ENCODE results near the gene MPPED1.

The MPPED1 gene

GRCh38 chr22:43443152-43443471 lies 31.3 kb downstream of the MPPED1 start:
- Histone ChIP-seq H4K20me1 (peaks cover 0 to 22% (median 0%) of the 10 kb centered on the region in 11 experiments; a peak in 4 of 22 replicates), H3K27me3 (no peaks in the 10 kb centered on the region), H3K4me1 (peaks cover 18 to 73% (median 67%) of the 10 kb centered on the region in 10 experiments), H3K4me3 (no peak overlapping the region), H3K36me3 (no peaks in the 10 kb centered on the region), H3K4me2 (peak overlapping the region in 5 of 11 experiments; percentile 10 to 82 (median 60); a peak in 6 of 22 replicates), H3K9me3 (replicated peaks in 1 of 11) (no peaks in the 10 kb centered on the region), H3K27ac (no peak overlapping the region), H3K9ac (no peak overlapping the region)
- no peak for TF ChIP-seq Cebpa-rat (IDR thresholded peaks at IDR 0.05)

GRCh38 chr22:43446037-43446803 lies 34.4 kb downstream of the MPPED1 start:
- Histone ChIP-seq H3K27me3 (no peaks in the 10 kb centered on the region), H3K4me3 (no peak overlapping the region), H3K27ac (peak overlapping the region in 4 of 11 experiments; percentile 26 to 58 (median 54); a peak in 5 of 22 replicates), H3K36me3 (no peaks in the 10 kb centered on the region), H3K4me1 (peaks cover 15 to 70% (median 56%) of the 10 kb centered on the region in 10 experiments), H4K20me1 (peaks cover 0 to under 1% (median 0%) of the 10 kb centered on the region in 11 experiments; a peak in 3 of 22 replicates), H3K9me3 (replicated peaks in 1 of 11) (no peaks in the 10 kb centered on the region), H3K4me2 (peak overlapping the region; percentile 2 to 82 (median 66); a peak in 18 of 22 replicates), H3K9ac (peak overlapping the region in 2 of 11 experiments; percentile 29 to 30; a peak in 3 of 22 replicates)
- no peak for TF ChIP-seq Cebpa-rat (IDR thresholded peaks at IDR 0.05)

- Histone ChIP-seq H3K4me2 (peak overlapping the region; percentile 2 to 82 (median 66); a peak in 21 of 22 replicates), H3K9ac (peak overlapping the region in 1 of 11 experiments; percentile 34; a peak in 3 of 22 replicates), H3K4me3 (no peak overlapping the region), H4K20me1 (no peaks in the 10 kb centered on the region; a peak in 1 of 22 replicates), H3K36me3 (no peaks in the 10 kb centered on the region), H3K4me1 (peaks cover 15 to 70% (median 54%) of the 10 kb centered on the region in 10 experiments), H3K27me3 (no peaks in the 10 kb centered on the region), H3K9me3 (replicated peaks in 1 of 11) (no peaks in the 10 kb centered on the region), H3K27ac (peak overlapping the region in 4 of 11 experiments; percentile 26 to 58 (median 54); a peak in 5 of 22 replicates)
- TF ChIP-seq Cebpa-rat (IDR thresholded peaks at IDR 0.05), result no peak
Observed at GRCh38 chr22:43446916-43447315, 35.1 kb downstream of the MPPED1 start.

- Histone ChIP-seq H3K27ac (peak overlapping the region in 2 of 11 experiments; percentile 53 to 58; a peak in 4 of 22 replicates), H3K4me2 (peak overlapping the region; percentile 2 to 82 (median 66); a peak in 21 of 22 replicates), H4K20me1 (no peaks in the 10 kb centered on the region; a peak in 1 of 22 replicates), H3K27me3 (no peaks in the 10 kb centered on the region), H3K4me1 (peaks cover 15 to 70% (median 54%) of the 10 kb centered on the region in 10 experiments), H3K4me3 (no peak overlapping the region), H3K36me3 (no peaks in the 10 kb centered on the region), H3K9me3 (replicated peaks in 1 of 11) (no peaks in the 10 kb centered on the region), H3K9ac (peak overlapping the region in 1 of 11 experiments; percentile 34; a peak in 2 of 22 replicates)
- no peak for TF ChIP-seq Cebpa-rat (IDR thresholded peaks at IDR 0.05)
Observed at GRCh38 chr22:43447380-43447779, 35.6 kb downstream of the MPPED1 start.

GRCh38 chr22:43448048-43448447 lies 36.2 kb downstream of the MPPED1 start:
- Histone ChIP-seq H3K9ac (no peak overlapping the region), H3K9me3 (replicated peaks in 1 of 11) (no peaks in the 10 kb centered on the region), H4K20me1 (no peaks in the 10 kb centered on the region; a peak in 1 of 22 replicates), H3K4me3 (no peak overlapping the region), H3K27ac (peak overlapping the region in 1 of 11 experiments; percentile 57; a peak in 1 of 22 replicates), H3K4me1 (peaks cover 15 to 70% (median 53%) of the 10 kb centered on the region in 10 experiments), H3K36me3 (no peaks in the 10 kb centered on the region), H3K27me3 (no peaks in the 10 kb centered on the region), H3K4me2 (peak overlapping the region; percentile 36 to 78 (median 64))
- peak in 3 of 11 experiments; percentile 35 to 64 (median 53); a peak in 6 of 22 replicates for TF ChIP-seq Cebpa-rat (IDR thresholded peaks at IDR 0.05)

- TF ChIP-seq Cebpa-rat (IDR thresholded peaks at IDR 0.05), result no peak
- Histone ChIP-seq H3K27ac (no peak overlapping the region; a peak in 1 of 22 replicates), H3K4me2 (peak overlapping the region in 3 of 11 experiments; percentile 55 to 76 (median 74); a peak in 4 of 22 replicates), H3K27me3 (no peaks in the 10 kb centered on the region), H3K36me3 (no peaks in the 10 kb centered on the region), H3K4me1 (peaks cover 15 to 66% (median 51%) of the 10 kb centered on the region in 10 experiments), H4K20me1 (no peaks in the 10 kb centered on the region; a peak in 1 of 22 replicates), H3K9ac (no peak overlapping the region), H3K9me3 (replicated peaks in 1 of 11) (no peaks in the 10 kb centered on the region), H3K4me3 (no peak overlapping the region)
Observed at GRCh38 chr22:43449205-43449830, 37.5 kb downstream of the MPPED1 start.

GRCh38 chr22:43449831-43450225 lies 38.0 kb downstream of the MPPED1 start:
- Histone ChIP-seq H3K27me3 (no peaks in the 10 kb centered on the region), H3K4me3 (no peak overlapping the region), H3K9me3 (replicated peaks in 1 of 11) (no peaks in the 10 kb centered on the region), H3K4me2 (no peak overlapping the region), H4K20me1 (no peaks in the 10 kb centered on the region; a peak in 1 of 22 replicates), H3K36me3 (no peaks in the 10 kb centered on the region), H3K27ac (no peak overlapping the region), H3K9ac (no peak overlapping the region), H3K4me1 (peaks cover 15 to 66% (median 51%) of the 10 kb centered on the region in 10 experiments)
- TF ChIP-seq Cebpa-rat (IDR thresholded peaks at IDR 0.05), result no peak

GRCh38 chr22:43451371-43452050 lies 39.7 kb downstream of the MPPED1 start:
- Histone ChIP-seq H3K36me3 (no peaks in the 10 kb centered on the region), H4K20me1 (no peaks in the 10 kb centered on the region; a peak in 1 of 22 replicates), H3K4me3 (no peak overlapping the region), H3K9ac (no peak overlapping the region), H3K27me3 (no peaks in the 10 kb centered on the region), H3K4me2 (peak overlapping the region in 6 of 11 experiments; percentile 12 to 44 (median 26); a peak in 7 of 22 replicates), H3K27ac (no peak overlapping the region), H3K4me1 (peaks cover 15 to 70% (median 55%) of the 10 kb centered on the region in 10 experiments), H3K9me3 (replicated peaks in 1 of 11) (no peaks in the 10 kb centered on the region)
- no peak for TF ChIP-seq Cebpa-rat (IDR thresholded peaks at IDR 0.05)

Data from BLaER1 treated with 17β-estradiol and CSF1 and Interleukin-3, amounts not matched to agents 10 nM and 100 nM (cell line).